SH-SY5Y (cell line): ENCODE measurements around the gene AGL.

ENCODE experiments used
- GATA2 ChIP-seq: IDR thresholded peaks from 2 replicates; pipeline ENCODE4 v1.6.1; 2011; ENCODE audit warnings: mild to moderate bottlenecking, low read depth, low read length
- GATA3 ChIP-seq: IDR thresholded peaks from 2 replicates; pipeline ENCODE4 v1.6.1; 2011; ENCODE audit warnings: low read depth, mild to moderate bottlenecking, low read length, moderate library complexity

DNA sequence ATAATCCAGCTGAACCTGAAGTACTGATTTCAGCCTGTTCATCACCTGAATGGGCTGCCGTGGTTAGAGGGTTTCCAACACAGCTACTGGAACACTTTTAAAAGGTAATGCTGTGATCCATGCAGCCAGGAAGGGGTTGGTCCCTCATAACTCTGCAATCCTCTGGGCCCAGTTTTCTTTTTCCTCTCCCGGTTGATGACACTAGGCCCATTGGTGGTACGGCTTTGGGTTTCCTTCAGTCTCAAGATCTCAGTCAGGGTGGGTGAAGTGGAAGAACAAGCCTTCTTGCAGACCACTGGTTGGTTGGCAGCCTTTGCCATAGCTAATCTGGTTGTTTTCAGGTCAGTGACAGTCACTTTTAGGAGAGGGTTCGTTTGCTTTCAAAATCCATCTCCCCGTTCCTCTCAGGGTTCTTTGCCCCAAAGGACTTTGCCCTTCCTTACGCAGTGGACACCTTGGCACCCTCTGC, 119.1 kb downstream of the AGL start:
- TF ChIP-seq GATA3 (no peak), GATA2 (no peak)
